Breast epithelium (tissue), 4 donors: ENCODE measurements around the gene PLA2G7. TPM values are rescaled to one million over a fixed set of nuclear protein-coding genes. Genes with fewer than 3 reads are reported as not detected.

Experiments
- DNase-seq, 2 donors: peaks; one replicate each; pipeline ENCODE4 v3.0.0-alpha.2; 2019; ENCODE audit warnings: low spot score in 2 of 2
- H3K27ac ChIP-seq, 2 donors: fragments of 200-600 bp; sonication (generic) in 1 of 2; one replicate each; pipeline ENCODE4 v1.5.1; 2016 to 2019; ENCODE audit warnings: mild to moderate bottlenecking in 1 of 2
- H3K27me3 ChIP-seq, 2 donors: fragments of 200-600 bp; sonication (generic) in 1 of 2; one replicate each; pipeline versions ENCODE4 v1.5.1 to v1.6.0; 2017 to 2019; ENCODE audit warnings: control low read depth in 1 of 2, mild to moderate bottlenecking in 1 of 2
- H3K36me3 ChIP-seq: fragments of 200-600 bp; one replicate; pipeline ENCODE4 v1.5.1; 2019
- H3K4me1 ChIP-seq, 2 donors: fragments of 200-600 bp; sonication (generic); one replicate each; pipeline ENCODE4 v1.5.1; 2016 to 2019; ENCODE audit warnings: control low read depth in 1 of 2
- H3K4me3 ChIP-seq, 3 donors: fragments of 200-600 bp; sonication (generic); 1 replicate in 2 of 3; 2 replicates in 1 of 3; pipeline ENCODE4 v1.5.1; 2016 to 2019; ENCODE audit warnings: mild to moderate bottlenecking in 3 of 3, moderate library complexity in 2 of 3
- H3K9me3 ChIP-seq, 2 donors: fragments of 200-600 bp; sonication (generic) in 1 of 2; one replicate each; pipeline ENCODE4 v1.5.1; 2016 to 2019; ENCODE audit warnings: control low read depth in 1 of 2
- POLR2A ChIP-seq: fragments of 450-650 bp; IDR thresholded peaks from one replicate; pipeline ENCODE4 v1.6.1; 2016; ENCODE audit warnings: antibody characterized with exemption, mild to moderate bottlenecking, moderate library complexity
- POLR2AphosphoS5 ChIP-seq, 3 donors: sonication (generic); formaldehyde crosslinking; IDR thresholded peaks; one replicate each; pipeline ENCODE4 v1.6.1; 2017; ENCODE audit warnings: antibody characterized with exemption in 3 of 3
- intact Hi-C: fragments of 100-400 bp; cut with DNase I; formaldehyde crosslinking; loops from one replicate; pipeline ENCODE4 v1.15.1; 2023; ENCODE audit warnings: low total_unique reads
- total RNA-seq, 3 donors: library from RNA; depleted of rRNA; stranded (reverse); fragments of >200 nt; gene quantifications; one replicate each; pipeline ENCODE4 v1.1.0, GENCODE V29; 2016
- TF ChIP-seq, protein P1 (sequence below), 3 donors: fragments of 450-650 bp; IDR thresholded peaks; one replicate each; pipeline ENCODE4 v1.5.1; 2016 to 2017; ENCODE audit warnings: antibody characterized with exemption in 3 of 3, mild to moderate bottlenecking in 3 of 3, moderate library complexity in 3 of 3

The PLA2G7 gene
- total RNA-seq: 1 to 10 TPM in 2 of 3 donors, under 1 TPM in 1; 0.98 to 7.2 (median 1.3) TPM

- intact Hi-C loops: no loop called here
- Histone ChIP-seq H3K27ac (peak within 1 kb of the TSS; percentile 64 to 68), H3K27me3 (no peaks in the 10 kb centered on the region), H3K36me3 (no peaks in the 10 kb centered on the region), H3K4me3 (peak within 1 kb of the TSS; percentile 56 to 80 (median 67)), H3K9me3 (no peaks in the 10 kb centered on the region), H3K4me1 (no peaks in the 10 kb centered on the region)
- peak in 1 of 2 donors; percentile 18 for DNase-seq
- no peak for TF ChIP-seq POLR2A
- TF ChIP-seq POLR2AphosphoS5 (IDR thresholded peaks at IDR 0.05): no peak
- TF ChIP-seq, protein P1, sequence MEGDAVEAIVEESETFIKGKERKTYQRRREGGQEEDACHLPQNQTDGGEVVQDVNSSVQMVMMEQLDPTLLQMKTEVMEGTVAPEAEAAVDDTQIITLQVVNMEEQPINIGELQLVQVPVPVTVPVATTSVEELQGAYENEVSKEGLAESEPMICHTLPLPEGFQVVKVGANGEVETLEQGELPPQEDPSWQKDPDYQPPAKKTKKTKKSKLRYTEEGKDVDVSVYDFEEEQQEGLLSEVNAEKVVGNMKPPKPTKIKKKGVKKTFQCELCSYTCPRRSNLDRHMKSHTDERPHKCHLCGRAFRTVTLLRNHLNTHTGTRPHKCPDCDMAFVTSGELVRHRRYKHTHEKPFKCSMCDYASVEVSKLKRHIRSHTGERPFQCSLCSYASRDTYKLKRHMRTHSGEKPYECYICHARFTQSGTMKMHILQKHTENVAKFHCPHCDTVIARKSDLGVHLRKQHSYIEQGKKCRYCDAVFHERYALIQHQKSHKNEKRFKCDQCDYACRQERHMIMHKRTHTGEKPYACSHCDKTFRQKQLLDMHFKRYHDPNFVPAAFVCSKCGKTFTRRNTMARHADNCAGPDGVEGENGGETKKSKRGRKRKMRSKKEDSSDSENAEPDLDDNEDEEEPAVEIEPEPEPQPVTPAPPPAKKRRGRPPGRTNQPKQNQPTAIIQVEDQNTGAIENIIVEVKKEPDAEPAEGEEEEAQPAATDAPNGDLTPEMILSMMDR (IDR thresholded peaks at IDR 0.05): no peak
These were observed at the start of gene PLA2G7 for GRCh38 chr6:46734867-46735719. Gene PLA2G7, minus strand, starts transcription at chr6:46735375. Its CDS starts 12,484 bp downstream, at chr6:46722891.

GRCh38 chr6:46784535-46784934, 49.4 kb upstream of the PLA2G7 start:
- H3K27me3 ChIP-seq: no peaks in the 10 kb centered on the region
- no peak overlapping the region for H3K4me3 ChIP-seq
- H3K36me3 ChIP-seq: no peaks in the 10 kb centered on the region
- H3K9me3 ChIP-seq: no peaks in the 10 kb centered on the region
- TF ChIP-seq POLR2AphosphoS5 (IDR thresholded peaks at IDR 0.05) (no peak), POLR2A (no peak)
- TF ChIP-seq, protein P1 (IDR thresholded peaks at IDR 0.05): no peak
- no peaks in the 10 kb centered on the region for H3K4me1 ChIP-seq
- intact Hi-C loops: no loop called here
- no peak overlapping the region for H3K27ac ChIP-seq
- DNase-seq: no peak

DNA sequence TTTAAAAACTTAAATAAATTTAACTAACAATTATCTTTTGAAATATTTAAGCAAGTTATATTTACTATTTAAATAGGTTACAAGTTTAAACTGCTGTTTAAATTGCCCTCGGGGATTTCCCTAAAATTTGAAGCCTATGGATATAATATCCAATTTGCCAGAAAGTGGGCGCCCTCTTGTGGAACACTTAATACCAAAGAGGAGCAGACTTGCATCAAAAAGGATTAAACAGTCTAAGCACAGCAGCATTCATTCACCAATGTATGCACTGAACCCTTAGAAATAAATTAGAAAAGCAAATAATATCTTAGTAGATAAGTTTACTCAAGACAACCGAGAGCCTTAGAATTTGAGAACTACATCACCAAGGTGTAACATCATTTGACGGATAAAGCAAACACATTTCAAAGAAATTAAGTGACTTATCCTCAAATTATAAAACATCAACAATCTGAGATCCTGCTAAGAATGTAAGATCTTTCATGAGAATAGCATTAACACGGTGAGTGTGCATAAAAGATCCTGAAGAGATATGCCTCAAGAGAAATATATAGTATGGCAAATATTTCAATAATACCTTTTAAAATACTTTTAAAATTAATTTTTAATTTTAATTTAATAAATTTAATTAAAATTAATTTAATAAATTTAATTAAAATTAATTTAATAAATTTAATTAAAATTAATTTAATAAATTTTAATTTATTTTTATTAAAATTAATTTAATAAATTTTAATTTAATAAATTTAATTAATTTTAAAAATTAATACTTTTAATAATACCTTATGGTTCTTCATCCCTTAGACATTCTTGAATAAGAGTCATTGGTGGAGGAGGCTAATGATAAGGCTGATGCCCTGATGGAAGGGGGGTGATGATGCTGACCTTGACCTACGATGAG, 46.6 kb upstream of the PLA2G7 start:
- DNase-seq: no peak
- no peaks in the 10 kb centered on the region for H3K36me3 ChIP-seq
- intact Hi-C loops: no loop called here
- H3K4me1 ChIP-seq: no peaks in the 10 kb centered on the region
- TF ChIP-seq POLR2AphosphoS5 (IDR thresholded peaks at IDR 0.05) (no peak), POLR2A (no peak)
- TF ChIP-seq, protein P1 (IDR thresholded peaks at IDR 0.05): peak in 2 of 3 donors; percentile 38 to 44
- no peaks in the 10 kb centered on the region for H3K9me3 ChIP-seq
- no peak overlapping the region for H3K27ac ChIP-seq
- H3K4me3 ChIP-seq: no peak overlapping the region
- no peaks in the 10 kb centered on the region for H3K27me3 ChIP-seq

GRCh38 chr6:46777476-46778346, 42.5 kb upstream of the PLA2G7 start:
- Histone ChIP-seq H3K4me1 (no peaks in the 10 kb centered on the region), H3K9me3 (no peaks in the 10 kb centered on the region), H3K4me3 (no peak overlapping the region), H3K36me3 (no peaks in the 10 kb centered on the region), H3K27me3 (no peaks in the 10 kb centered on the region), H3K27ac (no peak overlapping the region)
- intact Hi-C loops: loop anchor here (2.0 kb wide), 1 partner anchor 37 kb away; no protein-coding TSS in a partner anchor
- TF ChIP-seq POLR2A (no peak), POLR2AphosphoS5 (IDR thresholded peaks at IDR 0.05) (no peak)
- TF ChIP-seq, protein P1 (IDR thresholded peaks at IDR 0.05): no peak
- DNase-seq: no peak
